Amniotic epithelial cell (primary cell): ENCODE measurements around the gene TNS3.
"Not testable (repeated sequence)": the region's sequence is repeated elsewhere in the genome, so short reads cannot be mapped to it uniquely, and the experiment has no call there.

Source experiments
- DNase-seq: peaks from one replicate; pipeline ENCODE4 v3.0.0-alpha.2; 2010; ENCODE audit warnings: low read depth

TNS3 gene

GRCh38 chr7:47581804-47582763, at the start of gene TNS3:
Gene TNS3, minus strand, starts transcription at chr7:47582111. Its CDS starts 142,475 bp downstream, at chr7:47439636.
- DNase-seq, result no peak

GRCh38 chr7:47631711-47632110, 49.8 kb upstream of the TNS3 start:
- DNase-seq, result no peak

DNA sequence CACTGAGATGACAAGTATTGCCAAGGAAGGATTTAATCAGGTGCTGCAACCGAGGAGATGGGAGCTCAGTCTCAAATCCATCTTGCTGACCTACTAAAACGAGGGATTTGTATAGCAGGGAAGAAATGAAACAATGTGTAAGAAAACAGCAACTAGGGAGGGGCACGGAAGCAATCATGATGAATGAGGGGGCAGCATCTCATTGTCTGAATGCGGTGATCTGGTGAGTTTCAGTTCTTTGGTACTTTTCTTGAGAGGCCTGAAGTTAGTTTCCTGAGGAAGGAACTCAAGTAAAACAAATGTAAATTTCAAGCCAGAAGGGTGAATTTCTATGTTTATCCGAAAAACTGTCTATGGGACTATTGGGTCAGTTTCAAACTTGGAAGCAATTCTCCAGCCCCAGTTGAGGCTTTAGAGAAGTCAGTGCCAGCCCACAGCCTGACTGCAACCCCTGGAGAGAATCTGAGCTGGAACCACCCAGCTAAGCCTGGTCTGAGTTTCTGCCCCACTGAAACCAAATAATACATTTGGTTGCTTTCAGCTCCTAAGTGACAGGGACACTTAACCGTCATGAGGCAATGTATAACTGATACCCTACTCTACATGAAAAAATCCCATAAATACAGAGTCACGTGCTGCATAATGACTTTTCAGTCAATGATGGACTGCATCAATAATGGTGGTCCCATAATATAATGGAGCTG, 45.8 kb upstream of the TNS3 start:
- DNase-seq, result no peak

GRCh38 chr7:47625861-47626715, 44.2 kb upstream of the TNS3 start:
- DNase-seq, result no peak

GRCh38 chr7:47624689-47625088, 42.8 kb upstream of the TNS3 start:
- no peak for DNase-seq

GRCh38 chr7:47622946-47623640, 41.2 kb upstream of the TNS3 start:
- peak; percentile 90 for DNase-seq

- no peak for DNase-seq
Measured at GRCh38 chr7:47622586-47622945, 40.7 kb upstream of the TNS3 start.

DNA sequence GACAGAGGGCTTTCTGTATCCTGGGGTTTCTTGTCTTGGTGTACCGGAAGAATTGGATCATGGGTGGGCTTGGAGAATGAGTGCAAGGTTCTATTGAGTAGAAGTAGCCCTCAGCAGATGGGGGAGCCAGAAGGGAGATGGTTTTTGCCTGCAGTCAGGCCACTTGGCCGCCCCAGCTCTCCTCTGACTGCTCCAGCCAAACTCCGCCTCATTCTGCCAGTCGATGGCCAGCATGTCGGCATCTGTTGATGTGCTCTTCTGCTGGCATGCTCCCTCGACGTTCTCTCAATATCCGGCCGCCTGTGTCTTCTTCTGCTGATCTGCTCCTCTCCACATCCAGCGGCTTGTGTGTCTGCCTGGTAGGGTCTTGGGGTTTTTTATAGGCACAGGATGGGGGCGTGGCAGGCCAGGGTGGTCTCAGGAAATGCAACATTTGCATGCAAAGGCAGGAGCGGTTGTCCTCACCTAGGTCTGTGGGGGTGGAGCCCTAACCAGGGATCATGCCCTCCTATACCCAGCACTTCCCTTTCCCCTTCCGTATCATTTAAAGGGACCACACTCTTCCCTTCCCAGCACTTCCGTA, 40.2 kb upstream of the TNS3 start:
- no peak for DNase-seq

- DNase-seq, result no peak
Measured at GRCh38 chr7:47621347-47621746, 39.4 kb upstream of the TNS3 start.

DNA sequence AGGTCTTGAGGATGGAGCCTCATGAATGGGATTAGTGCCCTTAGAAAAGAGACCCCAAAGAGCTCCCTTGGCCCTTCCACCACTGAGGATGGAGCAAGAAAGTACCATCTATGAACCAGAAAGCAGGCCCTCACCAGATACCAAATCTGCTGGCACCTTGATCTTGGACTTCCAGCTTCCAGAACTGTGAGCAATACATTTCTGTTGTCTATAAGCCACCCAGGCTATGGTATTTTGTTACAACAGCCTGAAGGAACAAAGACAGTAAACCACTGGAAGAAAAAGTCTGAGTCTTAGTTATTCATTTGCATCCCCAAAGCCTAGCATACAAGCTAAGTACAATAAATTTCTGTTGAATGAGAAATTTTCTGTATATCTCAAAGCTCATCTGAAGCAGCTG, 37.9 kb upstream of the TNS3 start:
- DNase-seq, result no peak

DNA sequence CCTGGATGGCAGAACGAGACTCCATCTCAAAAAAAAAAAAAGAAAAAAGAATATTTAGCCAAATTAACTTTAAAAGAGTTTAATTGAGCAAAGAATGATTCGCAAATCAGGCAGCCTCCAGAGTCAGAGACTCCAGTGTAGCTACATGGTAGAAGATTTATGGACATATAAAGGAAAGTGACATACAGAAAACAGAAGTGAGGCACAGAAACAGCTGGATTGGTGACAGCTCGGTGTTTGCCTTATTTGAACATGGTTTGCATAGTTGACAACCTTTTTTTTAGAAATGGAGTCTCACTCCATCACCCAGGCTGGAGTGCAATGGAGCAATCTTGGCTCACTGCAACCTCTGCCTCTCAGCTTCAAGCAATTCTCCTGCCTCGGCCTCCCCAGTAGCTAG, 35.2 kb upstream of the TNS3 start:
- DNase-seq, result no peak

GRCh38 chr7:47614450-47614849, 32.5 kb upstream of the TNS3 start:
- DNase-seq, result no peak

DNA sequence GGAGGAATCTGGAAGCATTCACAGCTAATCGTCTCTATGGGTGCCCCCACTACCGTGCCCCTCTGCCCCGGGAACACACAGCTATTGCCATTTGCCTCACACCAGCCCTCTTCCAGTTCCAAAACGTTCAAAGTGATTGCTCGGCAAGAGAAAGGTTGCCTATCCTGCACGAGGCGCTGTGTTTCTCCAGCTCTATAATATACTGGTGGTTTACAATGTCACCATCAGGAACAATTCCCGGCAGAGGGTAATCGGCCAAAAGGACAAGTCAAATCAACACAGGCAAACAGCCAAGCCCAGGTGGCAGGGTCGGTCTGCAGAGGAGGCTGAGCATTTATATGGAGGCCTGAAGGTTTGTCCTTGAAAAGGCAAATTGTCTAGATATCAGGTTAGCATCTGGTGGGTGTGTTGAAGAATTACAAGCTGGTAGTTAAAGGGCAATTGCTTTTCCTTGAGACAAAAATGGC, 29.2 kb upstream of the TNS3 start:
- peak; percentile 19 for DNase-seq

- DNase-seq, result peak; percentile 96
Measured at GRCh38 chr7:47610506-47611044, 28.7 kb upstream of the TNS3 start.

DNA sequence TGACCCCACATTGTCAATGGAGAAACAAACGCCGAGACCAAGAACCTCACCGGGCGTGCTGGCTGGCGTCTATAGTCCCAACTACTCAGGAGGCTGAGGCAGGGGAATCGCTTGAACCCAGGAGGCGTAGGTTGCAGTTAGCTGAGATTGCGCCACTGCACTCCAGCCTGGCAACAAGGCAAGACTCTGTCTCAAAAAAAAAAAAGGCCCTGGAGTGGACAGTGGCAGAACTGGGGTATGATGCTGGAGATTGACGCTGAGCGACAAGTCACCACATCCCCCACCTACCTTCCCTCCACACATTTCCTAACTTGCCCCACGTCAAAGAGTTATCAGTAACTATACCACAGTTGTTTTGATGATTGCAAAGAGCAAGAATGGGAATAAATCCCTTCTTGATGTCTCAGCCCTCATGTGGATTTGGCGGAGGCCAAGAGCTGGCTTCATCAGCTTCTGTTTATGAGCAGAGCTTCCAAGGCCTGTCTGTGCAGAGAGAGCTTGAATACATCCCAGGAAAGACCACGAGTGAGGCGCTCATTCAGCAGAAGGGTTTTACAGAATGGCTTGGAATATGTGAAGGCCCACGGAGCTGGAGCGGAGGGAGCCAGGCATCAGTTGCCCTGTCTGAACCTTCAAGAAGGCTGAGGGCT, 28.0 kb upstream of the TNS3 start:
- peak; percentile 99 for DNase-seq

DNA sequence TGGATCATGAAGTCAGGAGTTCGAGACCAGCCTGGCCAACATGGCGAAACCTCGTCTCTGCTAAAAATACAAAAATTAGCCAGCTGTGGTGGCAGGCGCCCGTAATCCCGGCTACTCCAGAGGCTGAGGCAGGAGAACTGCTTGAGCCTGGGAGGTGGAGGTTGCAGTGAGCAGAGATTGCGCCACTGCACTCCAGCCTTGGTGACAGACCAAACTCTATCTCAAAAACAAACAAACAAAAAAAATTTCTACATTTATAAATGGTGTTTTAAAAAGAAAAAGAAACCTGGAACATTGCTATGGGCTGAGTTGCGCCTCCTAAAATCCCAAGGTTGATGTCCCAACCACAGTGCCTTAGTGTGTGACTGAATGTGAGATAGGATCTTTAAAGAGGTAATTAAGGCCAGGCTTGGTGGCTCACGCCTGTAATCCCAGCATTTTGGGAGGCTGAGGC, 24.7 kb upstream of the TNS3 start:
- peak; percentile 34 for DNase-seq

- DNase-seq, result no peak
Measured at GRCh38 chr7:47605816-47606575, 24.1 kb upstream of the TNS3 start.

GRCh38 chr7:47604496-47604890, 22.6 kb upstream of the TNS3 start:
- DNase-seq, result no peak

DNA sequence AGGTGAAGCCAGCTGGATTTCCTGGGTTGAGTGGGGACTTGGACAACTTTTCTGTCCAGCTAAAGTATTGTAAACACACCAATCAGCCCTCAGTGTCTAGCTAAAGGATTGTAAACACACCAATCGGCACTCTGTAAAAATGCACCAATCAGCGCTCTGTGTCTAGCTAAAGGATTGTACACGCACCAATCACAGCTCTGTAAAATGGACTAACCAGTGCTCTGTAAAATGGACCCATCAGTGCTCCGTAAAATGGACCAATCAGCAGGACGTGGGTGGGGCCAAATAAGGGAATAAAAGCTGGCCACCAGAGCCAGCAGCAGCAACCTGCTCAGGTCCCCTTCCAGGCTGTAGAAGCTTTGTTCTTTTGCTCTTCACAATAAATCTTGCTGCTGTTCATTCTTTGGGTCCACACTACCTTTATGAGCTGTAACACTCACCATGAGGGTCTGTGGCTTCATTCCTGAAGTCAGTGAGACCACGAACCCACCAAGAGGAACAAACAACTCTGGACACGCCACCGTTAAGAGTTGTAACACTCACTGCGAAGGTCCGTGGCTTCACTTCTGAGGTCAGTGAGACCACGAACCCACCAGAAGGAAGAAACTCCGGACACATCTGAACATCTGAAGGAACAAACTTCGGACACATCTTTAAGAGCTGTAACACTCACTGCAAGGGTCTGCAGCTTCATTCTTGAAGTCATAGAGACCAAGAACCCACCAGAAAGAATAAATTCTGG, 21.8 kb upstream of the TNS3 start:
- DNase-seq, result not testable (repeated sequence)
